Pancreas (tissue), 10 donors: ENCODE measurements around the gene PANK2. TPM values are rescaled to one million over a fixed set of nuclear protein-coding genes. Genes with fewer than 3 reads are reported as not detected.

Source experiments
- ATAC-seq, 4 donors: fragments of 200-7000 bp; cut with Tn5 transposase; one replicate each; pipeline versions ENCODE4 v1.8.0 to v1.9.1; 2020; ENCODE audit warnings: mild to moderate bottlenecking in 4 of 4, moderate library complexity in 4 of 4
- DNase-seq, 6 donors: peaks; one replicate each; pipeline ENCODE4 v3.0.0-alpha.2; 2020
- FAIRE-seq: peaks from 2 replicates; lab custom pipeline; 2012; peaks lifted over from hg19 to GRCh38; lab: Jason Lieb, UNC
- H3K27ac ChIP-seq, 4 donors: fragments of 200-600 bp; sonication (generic); 1 replicate in 3 of 4; 2 replicates in 1 of 4; pipeline versions ENCODE4 v1.5.0 to v1.8.0; 2020
- H3K27me3 ChIP-seq, 4 donors: fragments of 200-600 bp; one replicate each; pipeline ENCODE4 v1.8.0; 2021
- H3K36me3 ChIP-seq, 3 donors: fragments of 200-600 bp; sonication (generic) in 1 of 3; one replicate each; pipeline versions ENCODE4 v1.5.0 to v1.8.0; 2020 to 2021
- H3K4me1 ChIP-seq, 3 donors: fragments of 200-600 bp; one replicate each; pipeline ENCODE4 v1.8.0; 2021
- H3K4me3 ChIP-seq, 4 donors: fragments of 200-600 bp; sonication (generic) in 2 of 4; one replicate each; pipeline versions ENCODE4 v1.5.0 to v1.8.0; 2020 to 2021
- H3K9me3 ChIP-seq, 4 donors: fragments of 200-600 bp; one replicate each; pipeline ENCODE4 v1.8.0; 2021
- WGBS, 2 donors: extraction: QIAGEN DNeasy Blood & Tissue Kit; methylation state at CpG; one replicate each; pipeline ENCODE4 v1.1.7; 2013; 5-methylcytosine and 5-hydroxymethylcytosine counted together
- intact Hi-C, 3 donors: fragments of 100-400 bp; cut with DNase I; formaldehyde crosslinking; loops; one replicate each; pipeline versions ENCODE4 v1.11.1 to v1.14.2; 2022
- polyA plus RNA-seq, 2 donors: library from polyadenylated mRNA; stranded (reverse); fragments of 200-250 nt; gene quantifications; one replicate each; pipeline ENCODE4 v1.2.3, GENCODE V29; 2013
- total RNA-seq, 6 donors: library from RNA; stranded (reverse); fragmentation: NEBNext Ultra II Directional in 4 of 6; extraction: Animal tissue kit (Norgen Biotek cat#: 25700) in 4 of 6; gene quantifications; one replicate each; pipeline versions ENCODE4 v1.2.1 to v1.2.4, GENCODE V29; 2021 to 2023
- TF ChIP-seq, protein P1 (sequence below), 4 donors: fragments of 200-600 bp; sonication (generic) in 3 of 4; IDR thresholded peaks; one replicate each; pipeline versions ENCODE4 v1.5.0 to v1.8.0; 2021; ENCODE audit warnings: antibody characterized with exemption in 4 of 4
- donor health status: healthy with polysubstance abuse.
- donor health status: DM: no; HTN: no; CAD: no; lungs with moderate emphysema.
- donor health status: DM: no; HTN: no; CAD: no.
- donor health status: control.
- donor health status: control.
- donor health status: Bipolar disorder and iron deficiency.
- donor health status: DM: yes; HTN: yes; CAD: no.
- donor health status: DM: no; HTN: no; CAD: no.
- donor health status: DM: no; HTN: no; CAD: no.
- donor health status: DM: yes; HTN: yes; CAD: no.

The PANK2 gene
- total and polyA plus RNA-seq, 8 donors: 10.1 to 23.4 (median 13.3) TPM

DNA sequence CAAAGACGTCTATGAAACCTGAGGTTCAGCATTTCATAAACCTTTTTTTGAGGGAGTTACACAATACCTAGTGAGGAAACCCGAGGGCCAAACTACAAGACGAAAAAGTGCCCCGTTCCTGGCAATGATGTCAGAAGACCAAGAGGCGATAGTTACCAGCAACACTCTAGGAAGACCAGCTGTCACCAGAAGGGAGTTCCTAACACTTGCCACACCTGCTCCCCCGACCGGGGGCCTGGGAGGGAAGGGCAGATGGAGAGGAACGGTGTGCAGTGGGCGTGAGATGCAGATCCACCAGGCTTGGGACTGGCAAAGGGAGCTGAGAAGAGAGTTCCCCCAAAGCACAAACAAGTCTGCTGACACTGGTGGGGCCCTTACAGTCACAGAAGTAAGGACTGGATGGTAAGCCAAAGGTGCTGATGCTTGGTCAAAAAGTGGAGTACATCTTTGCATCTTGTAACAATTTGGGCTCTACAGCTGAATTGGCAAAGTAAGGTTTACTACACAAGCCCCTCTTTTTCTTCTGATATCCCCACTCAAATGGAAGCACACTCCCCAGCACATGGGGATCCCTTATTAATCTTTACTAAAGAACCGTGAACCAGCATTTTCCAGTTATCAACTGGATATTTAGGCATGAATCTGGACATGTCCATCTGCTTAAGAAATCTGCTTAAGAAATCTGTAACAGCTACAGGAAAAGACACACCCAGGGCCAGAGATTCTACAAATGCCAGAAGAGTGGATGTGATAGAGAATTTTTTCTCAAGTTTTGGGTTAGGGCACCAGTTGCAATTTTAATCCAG is 38.5 kb downstream of the PANK2 start:
- Histone ChIP-seq H3K9me3 (no peaks in the 10 kb centered on the region), H3K36me3 (peaks cover 0 to 21% (median 0%) of the 10 kb centered on the region in 3 donors), H3K4me1 (peaks cover 0 to 8% (median 5%) of the 10 kb centered on the region in 3 donors), H3K27ac (no peak overlapping the region), H3K4me3 (no peak overlapping the region), H3K27me3 (no peaks in the 10 kb centered on the region)
- intact Hi-C loops: no loop called here
- ATAC-seq (peak in 1 of 4 donors; percentile 29), FAIRE-seq (no peak), DNase-seq (no peak)
- TF ChIP-seq, protein P1, sequence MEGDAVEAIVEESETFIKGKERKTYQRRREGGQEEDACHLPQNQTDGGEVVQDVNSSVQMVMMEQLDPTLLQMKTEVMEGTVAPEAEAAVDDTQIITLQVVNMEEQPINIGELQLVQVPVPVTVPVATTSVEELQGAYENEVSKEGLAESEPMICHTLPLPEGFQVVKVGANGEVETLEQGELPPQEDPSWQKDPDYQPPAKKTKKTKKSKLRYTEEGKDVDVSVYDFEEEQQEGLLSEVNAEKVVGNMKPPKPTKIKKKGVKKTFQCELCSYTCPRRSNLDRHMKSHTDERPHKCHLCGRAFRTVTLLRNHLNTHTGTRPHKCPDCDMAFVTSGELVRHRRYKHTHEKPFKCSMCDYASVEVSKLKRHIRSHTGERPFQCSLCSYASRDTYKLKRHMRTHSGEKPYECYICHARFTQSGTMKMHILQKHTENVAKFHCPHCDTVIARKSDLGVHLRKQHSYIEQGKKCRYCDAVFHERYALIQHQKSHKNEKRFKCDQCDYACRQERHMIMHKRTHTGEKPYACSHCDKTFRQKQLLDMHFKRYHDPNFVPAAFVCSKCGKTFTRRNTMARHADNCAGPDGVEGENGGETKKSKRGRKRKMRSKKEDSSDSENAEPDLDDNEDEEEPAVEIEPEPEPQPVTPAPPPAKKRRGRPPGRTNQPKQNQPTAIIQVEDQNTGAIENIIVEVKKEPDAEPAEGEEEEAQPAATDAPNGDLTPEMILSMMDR (IDR thresholded peaks at IDR 0.05): no peak
- 75 to 76% methylated on average over 10 of the region's 10 CpGs for WGBS, 2 donors

DNA sequence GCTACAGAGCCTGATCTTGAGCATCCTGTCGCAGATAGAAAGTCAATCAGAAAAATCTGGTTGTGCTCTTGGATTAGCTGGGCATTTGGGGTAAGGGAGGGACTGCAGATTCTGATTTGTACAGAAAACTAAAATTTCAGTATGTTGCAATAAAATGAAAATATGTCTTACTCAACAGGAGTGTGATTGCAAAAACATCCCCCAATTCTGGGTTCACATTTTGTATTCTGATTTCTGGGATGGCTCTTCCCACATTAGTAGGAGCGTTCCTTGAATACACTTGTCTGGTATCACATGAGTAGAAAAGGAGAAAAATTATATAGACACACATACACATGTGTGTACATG is 40.5 kb downstream of the PANK2 start:
- FAIRE-seq (no peak), DNase-seq (no peak), ATAC-seq (no peak)
- Histone ChIP-seq H3K9me3 (no peaks in the 10 kb centered on the region), H3K4me1 (no peaks in the 10 kb centered on the region), H3K4me3 (no peak overlapping the region), H3K27me3 (no peaks in the 10 kb centered on the region), H3K27ac (no peak overlapping the region), H3K36me3 (peaks cover 0 to 1% (median 0%) of the 10 kb centered on the region in 3 donors)
- TF ChIP-seq, protein P1 (IDR thresholded peaks at IDR 0.05): no peak
- 91 to 97% methylated on average over 2 of the region's 2 CpGs for WGBS, 2 donors
- intact Hi-C loops: no loop called here

DNA sequence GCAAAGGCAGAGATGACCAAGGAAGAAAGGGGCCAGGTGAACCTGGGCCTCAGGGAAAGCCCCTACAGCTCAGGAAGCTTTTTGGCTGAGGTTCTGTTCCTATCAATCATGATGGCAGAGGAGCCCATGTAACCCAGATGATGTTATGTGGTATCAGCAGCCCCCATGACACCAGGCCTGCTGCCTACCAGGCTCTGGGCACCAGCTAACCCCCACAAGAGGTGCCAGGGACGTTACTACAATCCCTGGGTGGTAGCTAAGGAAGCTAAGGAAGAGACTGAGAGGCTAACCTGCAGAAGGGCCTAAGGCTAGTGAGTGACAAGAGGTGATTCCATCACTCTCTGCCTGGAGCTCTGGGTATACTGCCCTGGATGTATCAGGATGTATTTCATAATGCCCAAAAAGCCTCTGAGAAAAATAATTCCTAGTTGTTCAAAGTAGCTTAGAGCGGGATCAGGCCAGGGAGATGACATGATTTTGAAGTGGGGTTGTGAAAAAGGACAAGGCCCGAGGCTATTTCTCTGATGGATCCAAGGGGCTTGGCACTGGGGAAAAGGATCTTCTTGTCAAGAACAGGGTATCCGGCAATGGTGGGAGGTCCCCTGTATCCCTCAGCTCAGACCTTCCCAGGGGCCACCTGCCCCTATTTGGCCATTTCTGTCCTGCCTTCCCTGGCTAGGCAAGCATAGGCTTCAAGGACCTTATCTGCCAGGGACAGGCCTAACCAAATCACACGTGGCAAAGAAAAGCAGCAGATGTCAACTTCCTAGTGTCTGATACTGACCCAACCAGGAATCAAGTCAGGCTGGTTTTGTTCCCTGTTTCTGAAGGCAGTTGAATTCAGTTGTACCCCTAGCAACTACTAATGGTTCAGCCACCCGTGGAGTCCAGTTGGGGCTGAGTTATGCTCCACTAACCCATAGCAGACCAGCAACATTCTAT is 41.3 kb downstream of the PANK2 start:
- TF ChIP-seq, protein P1 (IDR thresholded peaks at IDR 0.05): no peak
- intact Hi-C loops: no loop called here
- Histone ChIP-seq H3K36me3 (no peaks in the 10 kb centered on the region), H3K4me3 (no peak overlapping the region), H3K27ac (no peak overlapping the region), H3K27me3 (no peaks in the 10 kb centered on the region), H3K9me3 (no peaks in the 10 kb centered on the region), H3K4me1 (no peaks in the 10 kb centered on the region)
- WGBS, 2 donors: 64 to 69% methylated on average over 6 of the region's 6 CpGs
- ATAC-seq (peak in 1 of 4 donors; percentile 32), DNase-seq (no peak), FAIRE-seq (no peak)

DNA sequence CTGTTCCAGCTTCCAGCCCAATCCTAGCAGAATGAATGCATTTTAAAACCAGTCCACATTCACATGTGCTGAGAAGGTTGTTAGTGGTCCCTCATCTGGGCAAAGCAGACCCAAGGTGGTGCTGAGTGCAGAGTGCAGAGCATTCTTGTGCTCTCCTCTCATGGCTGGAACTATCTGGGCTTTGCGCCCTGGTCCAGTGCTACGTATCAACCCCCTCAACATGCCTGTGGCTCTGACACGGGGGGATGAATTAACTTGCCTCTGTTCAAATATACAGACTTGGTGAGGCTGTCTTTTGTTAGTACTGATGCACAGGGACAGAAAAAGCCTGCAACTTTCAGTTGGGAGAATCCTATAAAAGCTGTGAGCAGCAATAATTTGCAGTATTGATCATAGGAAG is 42.5 kb downstream of the PANK2 start:
- H3K36me3 ChIP-seq: no peaks in the 10 kb centered on the region
- DNase-seq: no peak
- H3K27me3 ChIP-seq: no peaks in the 10 kb centered on the region
- H3K4me1 ChIP-seq: no peaks in the 10 kb centered on the region
- intact Hi-C loops: no loop called here
- no peak for ATAC-seq
- TF ChIP-seq, protein P1 (IDR thresholded peaks at IDR 0.05): no peak
- WGBS, 2 donors: 87 to 90% methylated on average over 3 of the region's 3 CpGs
- H3K4me3 ChIP-seq: no peak overlapping the region
- FAIRE-seq: no peak
- no peak overlapping the region for H3K27ac ChIP-seq
- H3K9me3 ChIP-seq: no peaks in the 10 kb centered on the region
